ENCODE results near the gene WDPCP. TPM values are rescaled to one million over a fixed set of nuclear protein-coding genes. Genes with fewer than 3 reads are reported as not detected.
"Not testable (repeated sequence)": the region's sequence is repeated elsewhere in the genome, so short reads cannot be mapped to it uniquely, and the experiment has no call there.

Gene WDPCP
- total RNA-seq, 1 donor from 2014 or later = 13.3 TPM

DNA sequence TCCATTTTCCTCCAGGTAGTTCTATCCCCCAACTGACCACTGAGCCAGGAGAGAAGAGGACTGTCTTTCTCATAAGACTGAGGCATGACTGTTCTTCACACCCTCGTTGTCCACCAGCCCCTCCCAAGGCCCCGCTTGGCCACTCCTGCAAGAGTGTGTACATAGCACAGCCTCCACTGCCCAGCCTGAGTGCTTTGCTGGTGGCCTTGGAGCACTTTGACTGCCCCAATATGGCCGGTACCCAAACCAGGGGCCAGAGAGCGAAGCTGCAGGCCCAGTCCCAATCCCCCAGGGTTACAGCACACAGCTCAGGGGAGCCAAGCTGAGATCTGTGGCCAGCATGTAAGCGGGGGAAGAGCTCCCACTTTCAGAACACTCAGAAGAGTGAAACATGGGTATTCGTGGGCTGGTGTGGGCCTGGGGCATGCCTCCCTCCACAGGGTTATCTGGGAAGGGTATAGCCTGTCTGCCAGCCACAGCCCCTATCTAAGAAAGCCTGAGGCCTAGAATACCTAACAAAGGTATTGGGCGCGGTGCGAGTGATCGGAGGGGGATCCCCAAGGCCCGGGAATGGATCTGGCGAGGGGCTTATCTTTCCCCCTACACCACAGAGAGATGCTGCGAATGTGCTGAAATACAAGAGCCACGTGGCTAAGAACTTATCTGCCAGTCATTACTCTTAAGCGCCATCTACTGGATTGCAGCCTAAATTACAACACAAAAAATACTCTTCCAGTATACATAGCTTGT is 163.8 kb downstream of the WDPCP start:
- no peak for DNase-seq (ENCODE audit: extremely low spot score in 2 of 2)
- no peaks in the 10 kb centered on the region for H3K4me1 ChIP-seq
- H3K36me3 ChIP-seq = no peaks in the 10 kb centered on the region
- H3K4me3 ChIP-seq = no peak overlapping the region
- H3K9me3 ChIP-seq = no peaks in the 10 kb centered on the region
- intact Hi-C loops (cut with DNase I) = no loop called here
- TF ChIP-seq POLR2A (IDR thresholded peaks at IDR 0.05) (no peak), POLR2AphosphoS5 (IDR thresholded peaks at IDR 0.05; ENCODE audit: insufficient read depth in 1 of 2, low read depth in 1 of 2) (no peak)
- TF ChIP-seq, protein P1, sequence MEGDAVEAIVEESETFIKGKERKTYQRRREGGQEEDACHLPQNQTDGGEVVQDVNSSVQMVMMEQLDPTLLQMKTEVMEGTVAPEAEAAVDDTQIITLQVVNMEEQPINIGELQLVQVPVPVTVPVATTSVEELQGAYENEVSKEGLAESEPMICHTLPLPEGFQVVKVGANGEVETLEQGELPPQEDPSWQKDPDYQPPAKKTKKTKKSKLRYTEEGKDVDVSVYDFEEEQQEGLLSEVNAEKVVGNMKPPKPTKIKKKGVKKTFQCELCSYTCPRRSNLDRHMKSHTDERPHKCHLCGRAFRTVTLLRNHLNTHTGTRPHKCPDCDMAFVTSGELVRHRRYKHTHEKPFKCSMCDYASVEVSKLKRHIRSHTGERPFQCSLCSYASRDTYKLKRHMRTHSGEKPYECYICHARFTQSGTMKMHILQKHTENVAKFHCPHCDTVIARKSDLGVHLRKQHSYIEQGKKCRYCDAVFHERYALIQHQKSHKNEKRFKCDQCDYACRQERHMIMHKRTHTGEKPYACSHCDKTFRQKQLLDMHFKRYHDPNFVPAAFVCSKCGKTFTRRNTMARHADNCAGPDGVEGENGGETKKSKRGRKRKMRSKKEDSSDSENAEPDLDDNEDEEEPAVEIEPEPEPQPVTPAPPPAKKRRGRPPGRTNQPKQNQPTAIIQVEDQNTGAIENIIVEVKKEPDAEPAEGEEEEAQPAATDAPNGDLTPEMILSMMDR (IDR thresholded peaks at IDR 0.05) = no peak
- H3K27ac ChIP-seq = no peak overlapping the region
- H3K27me3 ChIP-seq = no peaks in the 10 kb centered on the region

- DNase-seq (ENCODE audit: extremely low spot score in 2 of 2) = no peak
- H3K9me3 ChIP-seq = no peaks in the 10 kb centered on the region
- H3K27me3 ChIP-seq = no peaks in the 10 kb centered on the region
- H3K36me3 ChIP-seq = no peaks in the 10 kb centered on the region
- no peaks in the 10 kb centered on the region for H3K4me1 ChIP-seq
- TF ChIP-seq POLR2AphosphoS5 (IDR thresholded peaks at IDR 0.05; ENCODE audit: insufficient read depth in 1 of 2, low read depth in 1 of 2) = no peak
- TF ChIP-seq, protein P1 (IDR thresholded peaks at IDR 0.05) = no peak
- TF ChIP-seq POLR2A (IDR thresholded peaks at IDR 0.05) = no peak
- intact Hi-C loops (cut with DNase I) = no loop called here
- H3K4me3 ChIP-seq = no peak overlapping the region
- no peak overlapping the region for H3K27ac ChIP-seq
These were observed 165.7 kb downstream of the WDPCP start for GRCh38 chr2:63422556-63422955.

GRCh38 chr2:63408530-63408929 is 179.7 kb downstream of the WDPCP start:
- H3K27ac ChIP-seq = no peak overlapping the region
- no peak for TF ChIP-seq POLR2AphosphoS5 (IDR thresholded peaks at IDR 0.05; ENCODE audit: insufficient read depth in 1 of 2, low read depth in 1 of 2)
- TF ChIP-seq POLR2A (IDR thresholded peaks at IDR 0.05) = no peak
- TF ChIP-seq, protein P1 (IDR thresholded peaks at IDR 0.05) = no peak
- no peaks in the 10 kb centered on the region for H3K4me1 ChIP-seq
- H3K27me3 ChIP-seq = no peaks in the 10 kb centered on the region
- intact Hi-C loops (cut with DNase I) = no loop called here
- H3K4me3 ChIP-seq = no peak overlapping the region
- DNase-seq (ENCODE audit: extremely low spot score in 2 of 2) = no peak
- no peaks in the 10 kb centered on the region for H3K9me3 ChIP-seq
- peaks cover 0 to 8% of the 10 kb centered on the region in 2 donors for H3K36me3 ChIP-seq

- Histone ChIP-seq H3K27ac (no peak overlapping the region), H3K9me3 (no peaks in the 10 kb centered on the region), H3K36me3 (peaks cover 0 to 8% of the 10 kb centered on the region in 2 donors), H3K4me3 (no peak overlapping the region), H3K4me1 (no peaks in the 10 kb centered on the region), H3K27me3 (no peaks in the 10 kb centered on the region)
- no peak for DNase-seq (ENCODE audit: extremely low spot score in 2 of 2)
- TF ChIP-seq, protein P1 (IDR thresholded peaks at IDR 0.05) = no peak
- TF ChIP-seq POLR2AphosphoS5 (IDR thresholded peaks at IDR 0.05; ENCODE audit: insufficient read depth in 1 of 2, low read depth in 1 of 2) (no peak), POLR2A (IDR thresholded peaks at IDR 0.05) (no peak)
- intact Hi-C loops (cut with DNase I) = no loop called here
These were observed 181.6 kb downstream of the WDPCP start for GRCh38 chr2:63406641-63407040.

- Histone ChIP-seq H3K4me3 (no peak overlapping the region), H3K4me1 (no peaks in the 10 kb centered on the region), H3K27ac (no peak overlapping the region), H3K9me3 (no peaks in the 10 kb centered on the region), H3K36me3 (peaks cover 0 to 8% of the 10 kb centered on the region in 2 donors), H3K27me3 (no peaks in the 10 kb centered on the region)
- TF ChIP-seq, protein P1 (IDR thresholded peaks at IDR 0.05) = no peak
- TF ChIP-seq POLR2AphosphoS5 (IDR thresholded peaks at IDR 0.05; ENCODE audit: insufficient read depth in 1 of 2, low read depth in 1 of 2) (no peak), POLR2A (IDR thresholded peaks at IDR 0.05) (no peak)
- DNase-seq (ENCODE audit: extremely low spot score in 2 of 2) = no peak
- intact Hi-C loops (cut with DNase I) = no loop called here
These were observed 184.5 kb downstream of the WDPCP start for GRCh38 chr2:63403820-63404219.

DNA sequence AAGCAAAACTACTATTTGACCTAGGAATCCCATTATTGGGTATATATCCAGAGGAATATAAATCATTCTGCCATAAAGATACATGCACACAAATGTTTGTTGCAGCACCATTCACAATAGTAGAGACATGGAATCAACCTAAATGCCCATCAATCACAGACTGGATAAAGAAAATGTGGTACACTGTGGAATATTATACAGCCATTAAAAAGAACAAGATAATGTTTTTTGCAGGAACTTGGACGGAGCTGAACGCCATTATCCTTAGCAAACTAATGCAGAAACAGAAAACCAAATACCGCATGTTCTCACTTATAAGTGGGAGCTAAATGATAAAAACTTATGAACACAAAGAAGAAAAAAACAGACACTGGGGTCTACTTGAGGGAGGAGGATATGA is 185.4 kb downstream of the WDPCP start:
- H3K9me3 ChIP-seq; H3K4me3 ChIP-seq; intact Hi-C loops (cut with DNase I); H3K36me3 ChIP-seq; H3K4me1 ChIP-seq; DNase-seq (ENCODE audit: extremely low spot score in 2 of 2); H3K27ac ChIP-seq; H3K27me3 ChIP-seq: not testable (repeated sequence)

Data from vagina (tissue), 2 donors.